GM21360 (cell line): ENCODE data around the gene ADARB2.
"Not testable (repeated sequence)": the region's sequence is repeated elsewhere in the genome, so short reads cannot be mapped to it uniquely, and the experiment has no call there.

Experiments
- ATAC-seq: cut with Tn5 transposase; IDR thresholded peaks from one replicate; pipeline ENCODE4 v1.9.1; 2021; ENCODE audit warnings: mild to moderate bottlenecking, moderate library complexity; ENCODE audit not compliant: unreplicated experiment

The ADARB2 gene

DNA sequence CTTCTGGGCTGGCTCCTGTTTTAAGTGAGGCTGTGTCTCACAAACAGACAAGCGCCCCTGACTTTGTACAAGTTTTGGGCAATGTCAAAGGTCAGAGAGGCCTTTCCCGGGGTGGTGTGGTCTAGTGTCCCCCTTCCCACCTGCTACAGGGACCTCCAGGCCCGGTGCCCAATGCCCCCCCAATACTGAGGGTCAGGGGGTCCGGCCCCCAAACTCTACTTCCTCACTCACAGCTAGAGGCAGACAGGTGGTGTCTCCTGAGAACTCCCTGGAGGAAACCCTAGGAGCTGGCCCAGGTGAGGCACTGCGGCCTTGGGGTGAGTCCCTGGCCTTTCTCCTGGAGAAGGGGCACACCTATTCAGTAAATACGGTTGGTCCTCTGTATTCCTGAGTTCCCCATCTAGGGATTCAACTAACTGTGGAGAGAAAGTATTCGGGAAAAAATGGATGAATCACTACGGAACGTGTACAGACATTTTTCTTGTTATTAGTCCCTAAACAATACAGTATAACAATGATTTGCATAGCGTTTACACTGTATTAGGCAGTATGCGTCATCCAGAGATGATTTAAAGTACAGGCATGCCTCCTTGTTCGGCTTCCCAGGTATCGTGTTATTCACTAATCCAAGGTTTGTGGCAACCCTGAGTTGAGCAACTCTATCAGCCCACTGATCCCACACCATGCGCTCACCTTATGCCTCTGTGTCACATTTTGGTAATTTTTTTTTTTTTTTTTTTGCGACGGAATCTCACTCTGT is 373.0 kb downstream of the ADARB2 start:
- ATAC-seq = no peak

DNA sequence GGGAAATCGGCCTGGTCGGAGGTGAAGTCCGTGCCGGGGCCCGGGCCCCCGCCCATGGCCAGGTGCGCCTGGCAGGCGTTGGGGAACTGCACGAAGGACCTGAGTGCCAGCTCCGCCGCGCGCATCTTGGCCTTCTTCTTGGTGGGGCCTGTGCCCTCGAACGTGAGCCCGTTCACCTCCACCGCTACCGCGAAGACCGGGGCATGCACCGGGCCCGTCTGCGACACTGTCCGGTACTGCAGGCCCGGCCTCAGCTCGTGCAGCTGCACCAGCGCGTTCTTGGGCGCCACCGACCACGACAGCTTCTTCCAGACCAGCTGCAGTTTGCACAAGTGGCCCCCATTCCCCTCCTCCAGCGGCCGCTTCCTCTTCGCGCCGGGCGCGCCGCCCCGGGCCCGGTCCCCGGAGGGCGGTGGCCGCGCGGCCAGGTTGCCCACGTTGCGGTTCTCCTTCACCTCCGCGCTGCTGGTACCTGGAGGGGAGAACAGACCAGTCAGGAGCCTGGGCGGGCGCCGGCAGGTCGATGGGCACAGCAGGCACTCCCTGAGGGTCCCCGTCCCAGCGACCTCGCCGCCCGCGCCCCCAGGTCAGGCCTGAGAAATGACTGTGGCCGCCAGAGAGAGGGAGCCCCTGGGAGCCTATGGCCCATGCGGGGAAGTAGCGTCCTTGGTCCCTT is 373.7 kb downstream of the ADARB2 start:
- ATAC-seq = no peak

DNA sequence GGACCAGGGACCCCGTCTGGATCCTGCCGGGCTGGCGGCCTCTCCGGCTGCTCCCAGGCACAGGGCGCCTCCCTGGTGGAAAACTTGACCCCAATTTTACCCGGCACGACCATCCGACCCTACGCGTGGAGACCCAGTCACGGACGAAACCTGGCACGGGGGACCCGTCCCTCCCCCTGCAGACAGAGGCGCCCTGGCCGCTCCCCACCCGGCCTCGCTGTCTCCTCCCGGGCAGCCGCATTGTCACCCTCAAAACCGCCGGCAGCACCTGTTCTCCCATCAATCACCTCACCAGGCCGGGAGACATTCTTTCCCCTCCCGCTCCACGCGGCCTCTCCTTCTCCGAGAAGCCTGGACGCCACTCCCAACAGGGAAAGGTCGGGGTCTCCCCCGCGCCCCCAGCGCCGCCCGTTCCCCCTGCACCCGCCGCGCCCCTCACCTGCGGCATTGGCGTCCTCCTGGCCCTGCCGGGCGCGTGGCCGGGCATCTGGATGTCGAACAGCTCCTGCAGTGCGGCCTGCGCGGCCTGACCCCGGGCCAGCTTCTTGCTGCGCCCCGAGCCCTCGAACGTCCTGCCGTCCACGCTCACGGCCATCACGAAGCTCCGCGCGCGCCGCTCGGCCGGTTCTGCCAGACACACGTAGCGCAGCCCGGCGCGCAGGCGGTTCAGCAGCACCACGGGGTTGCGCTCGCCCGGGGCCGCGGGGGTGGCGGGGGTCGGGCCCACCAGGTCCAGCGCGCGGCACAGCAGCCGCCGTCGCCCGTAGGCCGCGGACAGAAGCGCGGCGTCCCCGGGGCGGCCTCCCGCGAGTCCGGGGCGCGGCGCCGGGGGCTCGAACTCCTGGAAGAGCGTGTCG is 374.5 kb downstream of the ADARB2 start:
- ATAC-seq = no peak

DNA sequence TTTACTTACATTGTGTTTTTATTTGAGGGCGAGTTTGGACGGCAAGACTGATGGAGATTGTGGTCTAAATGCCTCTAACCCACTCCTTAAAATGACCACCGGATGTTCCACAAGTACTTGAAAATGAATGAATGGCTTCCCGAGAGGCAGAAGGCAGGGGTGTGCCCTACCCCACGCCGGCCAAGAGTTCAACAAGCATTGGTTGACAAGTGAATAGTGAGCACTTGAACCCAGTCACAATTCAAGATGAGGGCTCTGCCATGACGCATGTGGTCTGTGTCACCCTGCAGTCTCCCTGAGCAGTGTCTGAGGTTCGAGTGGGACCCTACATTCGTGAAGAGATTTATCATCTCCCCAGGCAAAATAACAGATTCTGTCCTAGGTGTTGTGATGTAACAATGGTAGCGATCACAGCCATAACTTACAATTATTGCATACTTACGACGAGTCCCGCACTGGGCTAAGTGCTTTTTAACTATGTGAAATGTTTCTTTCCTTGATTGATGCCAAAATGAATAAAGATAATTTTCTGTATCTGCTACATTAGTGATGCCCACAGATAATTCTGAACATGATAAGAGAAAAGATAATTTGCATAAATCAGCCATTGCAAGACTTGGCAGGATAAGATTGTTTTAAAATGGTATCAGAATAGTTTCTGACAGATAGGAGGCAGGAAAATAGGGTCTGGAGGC is 375.8 kb downstream of the ADARB2 start:
- no peak for ATAC-seq

DNA sequence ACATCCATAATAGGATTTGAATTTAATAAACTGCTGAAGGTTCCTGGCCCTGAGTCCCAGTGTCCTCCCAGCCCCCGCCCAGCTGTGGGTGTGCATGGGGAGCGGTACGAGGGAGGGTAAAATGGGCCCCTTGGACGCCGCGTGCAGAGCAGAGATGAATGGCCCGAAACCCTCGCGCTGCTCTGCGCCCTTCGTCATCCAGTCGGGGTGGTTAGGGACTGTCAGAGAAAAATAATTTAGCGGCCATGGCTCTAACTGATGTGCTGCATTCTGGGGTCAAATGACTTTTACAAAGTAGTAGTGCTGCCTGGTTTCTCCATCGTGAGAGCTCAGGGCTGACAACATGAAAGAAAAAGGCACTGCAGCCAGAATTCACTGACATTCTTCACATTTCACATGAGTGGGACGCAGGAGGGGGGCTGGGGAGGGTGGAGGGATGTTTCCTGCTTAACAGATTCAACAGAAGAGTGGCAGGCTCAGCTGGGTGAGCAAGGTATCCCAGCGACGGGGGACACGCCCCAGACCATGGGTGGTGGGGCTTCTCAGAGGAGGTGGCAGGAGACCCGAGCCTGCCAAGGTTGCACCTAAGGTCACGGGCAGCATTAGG is 376.7 kb downstream of the ADARB2 start:
- ATAC-seq = no peak

DNA sequence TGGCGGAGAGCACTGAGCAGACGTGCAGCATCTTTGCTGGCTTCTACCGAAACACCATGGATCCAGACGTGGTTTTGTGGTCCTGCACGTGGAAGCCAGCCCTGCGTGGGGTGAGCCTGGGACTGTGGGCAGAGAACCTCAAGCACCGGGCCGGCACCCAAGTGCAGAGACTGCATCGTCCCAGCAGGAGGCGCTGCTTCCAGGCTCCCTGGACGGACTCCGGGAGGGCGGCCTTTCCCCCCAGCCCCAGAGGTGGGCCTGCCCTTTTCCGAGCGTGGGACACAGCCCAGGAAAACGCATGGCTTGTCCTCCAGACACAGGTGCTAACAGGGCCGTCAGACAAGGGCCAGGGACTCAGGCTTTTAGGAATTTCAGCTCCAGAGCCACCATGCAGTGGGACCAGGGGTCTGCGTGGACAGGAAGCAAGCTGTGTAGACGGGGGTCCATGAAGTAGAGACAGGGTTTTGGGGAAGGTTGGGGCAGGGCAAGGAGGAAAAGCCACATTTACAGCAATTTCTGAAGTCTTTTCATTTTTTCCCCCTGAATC is 377.2 kb downstream of the ADARB2 start:
- ATAC-seq = no peak

DNA sequence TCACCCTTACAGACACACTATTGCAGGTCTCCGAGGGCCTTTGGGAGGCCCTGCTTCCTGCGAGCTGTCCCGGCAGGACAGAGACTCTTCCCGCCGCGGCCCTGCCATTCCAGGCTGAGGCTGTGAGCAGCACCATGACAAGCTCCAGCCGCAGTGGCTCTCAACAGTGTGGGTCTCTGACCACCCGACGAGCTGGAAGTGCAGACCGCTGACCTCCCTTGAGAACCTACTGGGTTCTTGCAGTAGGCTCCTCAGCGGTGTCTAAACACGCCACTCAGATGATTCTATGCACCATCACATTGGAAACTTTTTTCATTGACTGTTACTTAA is 377.7 kb downstream of the ADARB2 start:
- no peak for ATAC-seq

DNA sequence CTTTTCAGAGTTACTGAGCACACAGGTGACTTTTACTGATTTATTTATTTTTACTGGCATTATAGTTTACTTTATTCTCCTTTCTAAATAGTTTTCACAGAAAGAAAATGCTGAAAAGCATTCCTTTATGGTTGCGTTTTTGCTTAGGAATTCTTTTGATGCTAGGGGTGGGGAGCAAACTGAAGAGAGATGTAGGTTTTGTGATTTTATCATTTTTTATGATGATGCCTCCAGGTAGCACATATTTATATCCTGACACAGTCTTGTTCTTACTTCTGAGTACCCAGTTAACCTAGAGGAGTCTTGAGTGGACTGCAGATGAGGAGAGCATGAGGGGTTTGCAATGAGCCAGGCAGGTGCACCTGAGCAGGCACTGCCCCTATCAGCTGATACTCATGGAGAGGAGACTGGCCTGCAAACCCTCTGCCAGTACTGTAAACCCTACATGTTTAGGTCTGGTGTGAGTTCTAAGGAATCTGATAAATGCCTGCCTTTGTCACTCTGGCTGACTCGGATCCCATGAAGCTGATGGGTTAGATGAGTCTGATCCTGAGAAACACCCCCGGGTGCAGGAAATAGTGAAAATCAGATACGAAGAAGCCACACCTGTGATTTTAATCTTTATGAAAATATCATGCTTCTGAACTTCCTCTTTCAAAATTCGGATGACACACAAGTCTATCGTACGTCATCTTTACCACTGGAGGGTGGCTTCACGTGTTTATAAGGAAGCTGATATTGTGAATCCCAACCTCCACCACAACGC is 378.3 kb downstream of the ADARB2 start:
- ATAC-seq = no peak

DNA sequence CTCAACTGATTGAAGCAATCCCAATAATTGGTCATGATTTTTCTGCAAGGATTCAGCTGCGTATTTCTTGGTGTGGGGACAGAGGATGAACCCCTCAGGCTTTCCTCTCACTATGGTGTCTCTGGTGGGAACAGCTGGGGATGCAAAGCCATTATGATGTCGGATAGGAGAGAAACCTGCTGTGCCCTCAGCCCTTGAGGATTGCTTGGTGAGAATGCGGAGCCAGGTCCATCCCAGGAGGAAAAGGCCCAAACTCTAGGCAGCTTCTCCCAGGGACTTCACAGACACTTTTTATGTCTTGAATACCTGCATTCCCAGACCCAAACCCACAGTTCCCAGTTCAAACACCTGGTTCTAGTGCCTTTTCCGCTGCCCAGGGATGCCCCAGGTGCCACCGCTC is 379.2 kb downstream of the ADARB2 start:
- no peak for ATAC-seq

DNA sequence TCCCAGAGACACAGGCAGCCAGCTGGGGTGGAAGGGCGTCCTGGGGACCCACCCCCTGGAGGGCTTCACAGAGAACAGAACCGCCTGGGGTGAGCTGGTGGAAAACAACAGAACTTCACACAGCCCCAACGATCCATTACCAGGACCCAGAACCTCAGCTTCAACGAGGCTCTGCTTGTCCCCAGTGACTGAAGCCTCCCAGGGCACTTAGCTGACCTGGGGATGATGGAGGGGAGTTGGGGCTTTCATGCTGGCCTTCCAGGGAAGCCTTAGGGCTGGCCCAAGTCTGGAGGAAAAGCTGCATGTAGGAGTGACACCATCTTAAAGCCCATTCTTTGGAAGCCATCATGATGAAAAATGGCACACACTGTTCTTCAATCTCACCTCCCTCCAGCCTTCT is 381.0 kb downstream of the ADARB2 start:
- no peak for ATAC-seq

DNA sequence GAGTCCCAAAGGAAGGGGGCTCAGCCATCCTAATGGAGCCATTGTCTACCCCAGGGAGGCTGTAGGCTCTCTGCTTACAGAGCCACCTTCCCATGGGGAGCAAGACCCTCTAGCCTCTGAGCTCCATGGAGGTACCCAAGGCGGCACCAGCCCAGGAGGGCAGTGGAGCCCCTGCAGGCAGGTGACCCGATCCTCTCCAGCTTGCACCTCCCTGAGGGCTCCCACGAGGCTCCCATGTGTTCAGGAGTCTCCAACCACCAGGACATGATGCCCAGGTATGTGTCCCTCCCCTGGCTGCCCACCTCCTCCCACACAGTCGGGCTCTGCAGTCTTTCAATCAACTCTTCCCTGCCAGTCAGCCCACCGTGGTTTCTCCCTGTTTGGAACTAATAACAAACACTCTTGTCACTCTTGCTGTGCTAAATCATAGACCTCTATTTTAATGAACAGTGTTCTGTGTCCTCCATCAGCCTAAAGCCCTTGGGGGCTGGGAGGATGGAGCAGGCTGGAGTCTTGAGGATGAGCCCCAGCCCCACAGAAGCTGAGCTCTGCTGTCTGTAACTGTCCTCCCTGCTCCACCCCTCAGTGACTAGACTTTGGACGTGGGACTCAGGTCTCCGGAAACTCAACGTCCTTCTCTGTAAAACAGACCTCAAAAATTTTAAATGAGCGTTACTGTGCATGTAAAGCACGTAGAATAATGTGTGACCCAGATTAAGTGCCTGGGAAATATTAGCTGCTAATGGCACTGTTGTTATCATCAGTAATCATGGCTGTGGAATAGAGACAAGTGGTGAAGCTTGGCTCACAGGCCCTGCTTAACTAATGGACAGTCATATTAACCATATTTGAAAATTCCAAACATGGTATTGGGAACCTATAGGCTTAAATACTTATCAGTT is 382.3 kb downstream of the ADARB2 start:
- no peak for ATAC-seq

DNA sequence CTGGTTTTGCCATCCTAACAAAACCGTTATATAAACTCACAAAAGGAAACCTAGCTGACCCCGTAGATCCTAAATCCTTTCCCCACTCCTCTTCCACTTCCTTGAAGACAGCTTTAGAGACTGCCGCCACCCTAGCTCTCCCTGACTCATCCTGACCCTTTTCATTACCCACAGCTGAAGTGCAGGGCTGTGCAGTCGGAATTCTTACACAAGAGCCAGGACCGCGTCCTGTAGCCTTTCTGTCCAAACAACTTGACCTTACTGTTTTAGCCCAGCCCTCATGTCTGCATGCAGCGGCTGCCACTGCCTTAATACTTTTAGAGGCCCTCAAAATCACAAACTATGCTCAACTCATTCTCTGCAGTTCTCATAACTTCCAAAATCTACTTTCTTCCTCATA is 385.0 kb downstream of the ADARB2 start:
- ATAC-seq = not testable (repeated sequence)

DNA sequence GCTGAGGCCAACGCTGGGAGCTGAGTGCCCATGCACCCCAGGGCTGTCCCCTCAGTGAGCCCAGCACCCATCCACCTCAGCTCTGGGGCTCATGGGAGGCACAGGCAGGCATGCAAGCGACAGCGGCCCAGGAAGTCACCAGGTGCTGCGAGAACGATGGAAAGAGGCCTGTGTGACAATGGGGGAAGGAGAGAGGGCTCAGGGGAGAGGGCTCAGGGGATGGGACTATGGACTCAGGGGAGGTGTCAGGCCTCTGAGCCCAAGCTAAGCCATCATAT is 388.6 kb downstream of the ADARB2 start:
- no peak for ATAC-seq

DNA sequence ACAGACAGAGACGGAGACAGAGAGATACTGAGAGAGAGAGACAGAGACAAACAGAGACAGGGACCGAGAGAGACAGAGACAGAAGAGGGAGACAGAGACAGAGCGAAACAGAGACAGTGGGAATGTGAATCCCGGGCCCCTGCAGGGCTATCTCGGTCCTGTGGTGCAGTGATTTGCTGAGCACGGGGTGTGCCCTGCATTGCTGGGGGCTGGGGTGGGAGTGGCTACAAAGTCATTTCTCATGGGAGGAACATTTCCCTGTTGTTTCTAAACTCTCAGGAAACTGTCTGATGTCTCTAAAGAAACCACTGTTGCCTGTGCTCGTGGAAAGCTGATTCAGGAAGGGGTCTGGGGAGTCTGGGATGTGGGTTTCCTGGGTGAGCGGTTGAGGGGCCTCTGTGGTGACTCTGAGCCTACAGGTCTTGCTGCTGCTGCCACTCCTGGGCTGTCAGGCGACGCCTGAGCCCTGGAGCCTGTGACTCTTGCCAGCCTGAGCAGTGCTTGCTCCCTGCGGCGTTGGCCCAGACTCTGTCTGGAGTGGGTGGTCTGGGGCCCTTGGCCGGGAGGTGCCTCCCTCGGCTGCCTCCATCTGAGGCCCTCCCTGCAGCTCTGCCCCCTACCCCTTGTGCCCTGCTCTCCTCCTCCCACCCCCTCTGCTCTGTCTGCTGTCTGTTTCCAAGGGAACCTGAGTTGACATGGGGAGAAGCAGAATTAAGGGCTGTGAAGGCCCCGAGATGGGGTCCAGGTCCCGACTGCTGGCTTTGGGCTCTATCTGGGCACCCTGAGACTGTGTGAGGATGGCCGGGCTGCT is 389.2 kb downstream of the ADARB2 start:
- no peak for ATAC-seq

DNA sequence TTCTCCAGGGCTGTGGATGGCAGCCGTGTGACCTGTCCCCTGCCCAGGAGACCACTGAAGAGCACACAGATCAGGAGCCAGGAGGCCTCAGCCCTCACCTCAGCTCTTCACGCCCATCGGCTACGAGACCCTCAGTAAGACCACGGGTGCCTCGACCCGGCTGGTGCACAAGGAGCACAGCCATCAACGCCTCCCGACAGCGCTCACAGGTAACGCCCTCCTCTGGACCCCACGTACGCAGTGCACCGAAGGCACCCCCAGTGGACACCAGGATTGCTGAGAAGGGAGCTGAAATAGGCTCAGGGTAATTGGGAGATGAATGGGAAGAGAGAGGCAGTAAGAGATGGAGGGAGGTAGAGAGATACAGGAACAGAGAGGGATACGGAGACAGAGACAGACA is 389.8 kb downstream of the ADARB2 start:
- no peak for ATAC-seq

DNA sequence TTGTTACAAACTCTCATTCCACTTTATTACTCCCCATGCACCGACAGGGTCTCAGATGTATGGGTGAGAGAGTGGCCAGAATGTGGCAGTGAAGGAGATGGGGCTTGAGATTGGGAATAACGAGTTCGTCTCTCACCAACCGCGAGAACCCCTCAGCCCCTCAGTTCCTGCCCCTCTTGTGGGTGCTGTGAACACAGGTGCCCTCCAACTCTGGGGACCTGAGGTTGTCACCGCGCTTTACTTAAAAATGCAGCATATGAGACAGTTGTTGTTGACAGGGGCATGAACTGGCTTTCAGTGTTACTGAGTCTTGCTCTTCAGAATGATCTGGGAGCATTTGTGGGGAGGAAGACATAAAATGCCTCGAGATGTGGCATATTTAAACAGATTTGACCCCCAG is 391.1 kb downstream of the ADARB2 start:
- ATAC-seq = no peak

DNA sequence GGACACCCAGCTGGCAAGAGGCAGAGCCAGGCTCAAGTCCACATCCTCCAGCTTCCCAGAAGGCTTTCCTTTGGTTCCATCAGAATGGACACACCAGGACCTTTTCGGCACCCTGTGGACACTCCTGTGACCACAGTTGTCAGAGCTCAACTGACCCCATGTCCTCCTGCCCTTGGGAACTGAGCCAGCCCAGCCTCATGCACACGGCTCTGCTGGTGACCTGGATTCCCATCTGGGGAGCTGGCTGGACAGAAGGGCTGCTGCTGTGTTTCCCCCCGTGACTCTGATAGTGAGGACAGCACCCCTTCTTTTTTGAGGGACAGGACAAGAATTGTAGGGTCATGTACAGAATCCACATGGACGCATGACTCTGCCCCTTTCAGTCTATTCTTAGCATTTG is 392.0 kb downstream of the ADARB2 start:
- no peak for ATAC-seq

DNA sequence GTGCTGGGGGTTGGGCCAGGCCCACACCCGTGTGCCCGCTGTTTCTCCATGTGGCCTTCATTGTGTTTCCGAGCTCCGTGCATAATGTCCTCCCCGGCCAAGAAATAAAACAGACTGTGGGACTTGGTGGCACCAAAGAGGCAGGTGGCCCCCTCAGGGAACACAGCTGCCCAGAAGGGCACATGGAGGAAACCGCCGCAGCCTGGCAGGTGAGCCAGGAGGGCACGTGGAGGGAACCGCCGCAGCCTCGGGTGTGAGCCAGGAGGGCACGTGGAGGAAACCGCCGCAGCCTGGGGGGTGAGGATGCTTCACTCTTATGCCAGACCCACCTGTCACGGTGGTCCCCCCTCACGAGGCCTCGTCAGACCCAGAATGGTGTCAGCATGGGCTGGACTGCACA is 392.5 kb downstream of the ADARB2 start:
- ATAC-seq = no peak
